SU-DHL-6 (cell line): ENCODE measurements around the gene SPDYA.

Source experiments
- H2AFZ ChIP-seq: fragments of 200-600 bp; sonication (generic); 2 replicates; pipeline ENCODE4 v1.6.1; 2014; ENCODE audit warnings: low read depth, mild to moderate bottlenecking, moderate library complexity, mixed read lengths, antibody characterized with exemption, low read length; ENCODE audit not compliant: severe bottlenecking
- H3F3A ChIP-seq: fragments of 200-600 bp; shearing (Covaris generic); 2 replicates; pipeline ENCODE4 v1.6.0; 2016; ENCODE audit warnings: antibody characterized with exemption, mild to moderate bottlenecking; ENCODE audit not compliant: insufficient read depth
- H3K27ac ChIP-seq: fragments of 200-600 bp; sonication (generic); 2 replicates; pipeline ENCODE4 v1.5.1; 2016; ENCODE audit warnings: low read depth, mild to moderate bottlenecking, low read length, moderate library complexity, mixed read lengths
- H3K27me3 ChIP-seq: fragments of 200-600 bp; sonication (generic), shearing (Covaris generic); 2 replicates; pipeline ENCODE4 v1.6.0; 2014; ENCODE audit warnings: mild to moderate bottlenecking, low read length
- H3K36me3 ChIP-seq: fragments of 200-600 bp; sonication (generic); 2 replicates; pipeline ENCODE4 v1.6.1; 2014; ENCODE audit warnings: mild to moderate bottlenecking, low read length, mixed read lengths
- H3K4me2 ChIP-seq: fragments of 300-600, 200-600 bp; shearing (Covaris generic), sonication (generic); 2 replicates; pipeline ENCODE4 v1.6.0; 2014; ENCODE audit warnings: low read length, low read depth, mild to moderate bottlenecking; ENCODE audit not compliant: poor library complexity, severe bottlenecking
- H3K4me3 ChIP-seq: fragments of 200-600 bp; sonication (generic); 2 replicates; pipeline ENCODE4 v1.5.1; 2014; ENCODE audit warnings: antibody characterized with exemption, low read length, mild to moderate bottlenecking, mixed read lengths; ENCODE audit not compliant: insufficient read depth, poor library complexity, severe bottlenecking
- H3K79me2 ChIP-seq: fragments of 200-600 bp; sonication (generic); 2 replicates; pipeline ENCODE4 v1.6.1; 2014; ENCODE audit warnings: mild to moderate bottlenecking, low read length, moderate library complexity; ENCODE audit not compliant: insufficient read depth
- H3K9ac ChIP-seq: fragments of 200-600 bp; sonication (generic); 2 replicates; pipeline ENCODE4 v1.7.0; 2014; ENCODE audit warnings: mild to moderate bottlenecking, low read length
- H3K9me2 ChIP-seq: fragments of 200-600 bp; sonication (generic); replicated peaks from 2 replicates; pipeline ENCODE4 v1.6.1; 2014; ENCODE audit warnings: low read length; ENCODE audit not compliant: insufficient read depth
- H3K9me3 ChIP-seq: fragments of 200-600 bp; sonication (generic); 2 replicates; pipeline ENCODE4 v1.6.1; 2014; ENCODE audit warnings: low read length, mixed read lengths; ENCODE audit not compliant: insufficient read depth
- H4K20me1 ChIP-seq: fragments of 200-600 bp; sonication (generic); 2 replicates; pipeline ENCODE4 v1.6.1; 2014; ENCODE audit warnings: low read depth, mild to moderate bottlenecking, antibody characterized with exemption, low read length, moderate library complexity, mixed read lengths
- CTCF ChIP-seq: fragments of 200-600 bp; sonication (generic); IDR thresholded peaks from one replicate; pipeline ENCODE4 v1.5.1; 2017; ENCODE audit warnings: antibody characterized with exemption, mild to moderate bottlenecking, low read length, moderate library complexity; ENCODE audit not compliant: insufficient read depth, poor library complexity, severe bottlenecking
- EZH2phosphoT487 ChIP-seq: fragments of 200-600 bp; sonication (generic), shearing (Covaris generic); conservative IDR thresholded peaks from 2 replicates; pipeline ENCODE4 v1.6.1; 2018; ENCODE audit warnings: mild to moderate bottlenecking, antibody characterized with exemption, low read length, moderate library complexity, mixed read lengths

The SPDYA gene

GRCh38 chr2:28822036-28822435 is 11.4 kb downstream of the SPDYA start:
- Histone ChIP-seq H3K4me2 (no peak overlapping the region), H3K27me3 (no peaks in the 10 kb centered on the region), H3F3A (0 out of 2 replicates have a peak, but pooled peaks cover 3% of the 10 kb centered on the region), H3K9ac (no peak overlapping the region), H3K9me3 (no peaks in the 10 kb centered on the region), H3K79me2 (no peaks in the 10 kb centered on the region), H3K4me3 (no peak overlapping the region), H2AFZ (no peak overlapping the region), H3K27ac (no peak overlapping the region), H3K9me2 (no peaks in the 10 kb centered on the region), H4K20me1 (no peaks in the 10 kb centered on the region; the same call in 1 of the 2 replicates), H3K36me3 (no peaks in the 10 kb centered on the region)
- no peak for TF ChIP-seq CTCF
- TF ChIP-seq EZH2phosphoT487 = no peak

- Histone ChIP-seq H3K79me2 (no peaks in the 10 kb centered on the region), H3K27ac (no peak overlapping the region)
- no peak for TF ChIP-seq CTCF
- no peak for TF ChIP-seq EZH2phosphoT487
These were observed 13.6 kb downstream of the SPDYA start for GRCh38 chr2:28824207-28824606.

GRCh38 chr2:28824870-28825269 is 14.2 kb downstream of the SPDYA start:
- Histone ChIP-seq H3K36me3 (no peaks in the 10 kb centered on the region), H3K4me3 (no peak overlapping the region), H4K20me1 (no peaks in the 10 kb centered on the region; the same call in 1 of the 2 replicates), H3K27me3 (no peaks in the 10 kb centered on the region), H3K79me2 (no peaks in the 10 kb centered on the region), H3K27ac (no peak overlapping the region), H2AFZ (no peak overlapping the region), H3K4me2 (no peak overlapping the region), H3K9me2 (no peaks in the 10 kb centered on the region), H3K9ac (no peak overlapping the region), H3K9me3 (no peaks in the 10 kb centered on the region), H3F3A (0 out of 2 replicates have a peak, but pooled peaks cover 3% of the 10 kb centered on the region)
- TF ChIP-seq CTCF (no peak), EZH2phosphoT487 (no peak)

More at GRCh38 chr2:28824207-28824606, 13.6 kb downstream of the SPDYA start:
- Histone ChIP-seq H3K36me3 (no peaks in the 10 kb centered on the region), H3K4me3 (no peak overlapping the region), H3K27me3 (no peaks in the 10 kb centered on the region), H3F3A (0 out of 2 replicates have a peak, but pooled peaks cover 3% of the 10 kb centered on the region), H3K9me2 (no peaks in the 10 kb centered on the region), H4K20me1 (no peaks in the 10 kb centered on the region; the same call in 1 of the 2 replicates), H3K9ac (no peak overlapping the region), H2AFZ (no peak overlapping the region), H3K4me2 (no peak overlapping the region), H3K9me3 (no peaks in the 10 kb centered on the region)
